H1 (cell line): Measurements from ENCODE around the gene CBFA2T2.
"Not testable (repeated sequence)": the region's sequence is repeated elsewhere in the genome, so short reads cannot be mapped to it uniquely, and the experiment has no call there.

Experiments
- POLR2A ChIP-seq, 2 experiments: IDR thresholded peaks; 1 replicate in 1 of 2; 2 replicates in 1 of 2; pipeline ENCODE4 v1.6.1; 2011; ENCODE audit warnings: low read depth in 2 of 2, low read length in 2 of 2, mild to moderate bottlenecking in 2 of 2; ENCODE audit errors: control extremely low read depth in 1 of 2
- RFX5 ChIP-seq: IDR thresholded peaks from 2 replicates; pipeline ENCODE4 v1.6.1; 2011; ENCODE audit warnings: low read depth, low read length, improper control_type of control experiment, borderline replicate concordance
- TF ChIP-seq, protein P1 (sequence below), 3 experiments: IDR thresholded peaks; 1 replicate in 2 of 3; 2 replicates in 1 of 3; pipeline versions ENCODE4 v1.5.1 to v1.6.1; 2011; ENCODE audit warnings: low read length in 3 of 3, mild to moderate bottlenecking in 3 of 3, inconsistent platforms in 2 of 3, low read depth in 1 of 3, moderate library complexity in 1 of 3; ENCODE audit not compliant: insufficient read depth in 1 of 3; ENCODE audit errors: control extremely low read depth in 1 of 3

- TF ChIP-seq, protein P1, sequence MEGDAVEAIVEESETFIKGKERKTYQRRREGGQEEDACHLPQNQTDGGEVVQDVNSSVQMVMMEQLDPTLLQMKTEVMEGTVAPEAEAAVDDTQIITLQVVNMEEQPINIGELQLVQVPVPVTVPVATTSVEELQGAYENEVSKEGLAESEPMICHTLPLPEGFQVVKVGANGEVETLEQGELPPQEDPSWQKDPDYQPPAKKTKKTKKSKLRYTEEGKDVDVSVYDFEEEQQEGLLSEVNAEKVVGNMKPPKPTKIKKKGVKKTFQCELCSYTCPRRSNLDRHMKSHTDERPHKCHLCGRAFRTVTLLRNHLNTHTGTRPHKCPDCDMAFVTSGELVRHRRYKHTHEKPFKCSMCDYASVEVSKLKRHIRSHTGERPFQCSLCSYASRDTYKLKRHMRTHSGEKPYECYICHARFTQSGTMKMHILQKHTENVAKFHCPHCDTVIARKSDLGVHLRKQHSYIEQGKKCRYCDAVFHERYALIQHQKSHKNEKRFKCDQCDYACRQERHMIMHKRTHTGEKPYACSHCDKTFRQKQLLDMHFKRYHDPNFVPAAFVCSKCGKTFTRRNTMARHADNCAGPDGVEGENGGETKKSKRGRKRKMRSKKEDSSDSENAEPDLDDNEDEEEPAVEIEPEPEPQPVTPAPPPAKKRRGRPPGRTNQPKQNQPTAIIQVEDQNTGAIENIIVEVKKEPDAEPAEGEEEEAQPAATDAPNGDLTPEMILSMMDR (IDR thresholded peaks at IDR 0.05; ENCODE audit: control extremely low read depth in 1 of 3, insufficient read depth in 1 of 3, low read depth in 1 of 3, low read length in 3 of 3), result peak; percentile 96 to 98 (median 98)
- not testable (repeated sequence) for TF ChIP-seq POLR2A (IDR thresholded peaks at IDR 0.05; ENCODE audit: control extremely low read depth in 1 of 2, low read depth in 2 of 2, low read length in 2 of 2); RFX5
Observed at GRCh38 chr20:33456916-33457642, 32.8 kb upstream of the CBFA2T2 start.
